GM19328 (cell line): ENCODE results near the gene SRA1.

Experiments
- ATAC-seq: cut with Tn5 transposase; IDR thresholded peaks from one replicate; pipeline ENCODE4 v1.9.1; 2021; ENCODE audit warnings: mild to moderate bottlenecking, moderate library complexity; ENCODE audit not compliant: unreplicated experiment

SRA1 gene

GRCh38 chr5:140551872-140552271 is 5.4 kb downstream of the SRA1 start:
- no peak for ATAC-seq

GRCh38 chr5:140550147-140551079 is 6.9 kb downstream of the SRA1 start:
- ATAC-seq = no peak

GRCh38 chr5:140549237-140550144 is 7.8 kb downstream of the SRA1 start:
- ATAC-seq = no peak

- no peak for ATAC-seq
These were observed 8.5 kb downstream of the SRA1 start for GRCh38 chr5:140548791-140549190.

GRCh38 chr5:140548300-140548688 is 9.0 kb downstream of the SRA1 start:
- ATAC-seq = no peak

- peak; percentile 99 for ATAC-seq
These were observed 9.6 kb downstream of the SRA1 start, which contains the start of gene EIF4EBP3 for GRCh38 chr5:140547508-140548299. Gene EIF4EBP3, plus strand, starts transcription at chr5:140547662. Its CDS starts 76 bp downstream, at chr5:140547738.

GRCh38 chr5:140546851-140547507 is 10.3 kb downstream of the SRA1 start:
- no peak for ATAC-seq

GRCh38 chr5:140545606-140546005 is 11.7 kb downstream of the SRA1 start:
- ATAC-seq = no peak

GRCh38 chr5:140544986-140545385 is 12.3 kb downstream of the SRA1 start:
- ATAC-seq = no peak

GRCh38 chr5:140542972-140543371 is 14.3 kb downstream of the SRA1 start:
- ATAC-seq = no peak

- ATAC-seq = no peak
These were observed 17.0 kb downstream of the SRA1 start for GRCh38 chr5:140540227-140540626.

- no peak for ATAC-seq
These were observed 33.3 kb downstream of the SRA1 start for GRCh38 chr5:140524003-140524402.

GRCh38 chr5:140513124-140513523 is 44.1 kb downstream of the SRA1 start:
- no peak for ATAC-seq

- no peak for ATAC-seq
These were observed 47.4 kb downstream of the SRA1 start for GRCh38 chr5:140509898-140510297.

- ATAC-seq = no peak
These were observed 54.4 kb downstream of the SRA1 start for GRCh38 chr5:140502834-140503233.
